OCI-LY3 (cell line): ENCODE measurements around the gene WSB1.

Experiments
- EZH2phosphoT487 ChIP-seq: fragments of 200-600 bp; shearing (Covaris generic); IDR thresholded peaks from 2 replicates; pipeline ENCODE4 v1.6.1; 2018; ENCODE audit warnings: antibody characterized with exemption, mixed run types, low read depth
- TF ChIP-seq, protein P1 (sequence below): fragments of 200-600, 300-600 bp; sonication (generic); IDR thresholded peaks from 2 replicates; pipeline ENCODE4 v1.5.1; 2014; ENCODE audit warnings: antibody characterized with exemption, low read length, low read depth

- TF ChIP-seq, protein P1, sequence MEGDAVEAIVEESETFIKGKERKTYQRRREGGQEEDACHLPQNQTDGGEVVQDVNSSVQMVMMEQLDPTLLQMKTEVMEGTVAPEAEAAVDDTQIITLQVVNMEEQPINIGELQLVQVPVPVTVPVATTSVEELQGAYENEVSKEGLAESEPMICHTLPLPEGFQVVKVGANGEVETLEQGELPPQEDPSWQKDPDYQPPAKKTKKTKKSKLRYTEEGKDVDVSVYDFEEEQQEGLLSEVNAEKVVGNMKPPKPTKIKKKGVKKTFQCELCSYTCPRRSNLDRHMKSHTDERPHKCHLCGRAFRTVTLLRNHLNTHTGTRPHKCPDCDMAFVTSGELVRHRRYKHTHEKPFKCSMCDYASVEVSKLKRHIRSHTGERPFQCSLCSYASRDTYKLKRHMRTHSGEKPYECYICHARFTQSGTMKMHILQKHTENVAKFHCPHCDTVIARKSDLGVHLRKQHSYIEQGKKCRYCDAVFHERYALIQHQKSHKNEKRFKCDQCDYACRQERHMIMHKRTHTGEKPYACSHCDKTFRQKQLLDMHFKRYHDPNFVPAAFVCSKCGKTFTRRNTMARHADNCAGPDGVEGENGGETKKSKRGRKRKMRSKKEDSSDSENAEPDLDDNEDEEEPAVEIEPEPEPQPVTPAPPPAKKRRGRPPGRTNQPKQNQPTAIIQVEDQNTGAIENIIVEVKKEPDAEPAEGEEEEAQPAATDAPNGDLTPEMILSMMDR = no peak
- no peak for TF ChIP-seq EZH2phosphoT487
Measured at GRCh38 chr17:27288183-27288582, 5.7 kb upstream of the WSB1 start.
